Cardiac muscle cell (in vitro differentiated cells and primary cell): ENCODE data around the gene ARHGAP44. TPM values are rescaled to one million over a fixed set of nuclear protein-coding genes. Genes with fewer than 3 reads are reported as not detected.

ENCODE experiments used
- DNase-seq, 2 donors: peaks; one replicate each; pipeline versions ENCODE4 v3.0.0 to v3.0.0-alpha.2; 2010 to 2017; ENCODE audit warnings: low read depth in 1 of 2, low spot score in 1 of 2
- H3K27ac ChIP-seq: fragments of 200-600 bp; sonication (generic); 2 replicates; pipeline ENCODE4 v1.5.1; 2016
- H3K27me3 ChIP-seq: fragments of 200-600 bp; sonication (generic); 2 replicates; pipeline ENCODE4 v1.6.0; 2016; ENCODE audit warnings: control low read depth
- H3K36me3 ChIP-seq: fragments of 200-600 bp; sonication (generic); 2 replicates; pipeline ENCODE4 v1.5.1; 2016; ENCODE audit warnings: control low read depth
- H3K4me1 ChIP-seq: fragments of 200-600 bp; sonication (generic); 2 replicates; pipeline ENCODE4 v1.8.1; 2017; ENCODE audit warnings: low read depth, mild to moderate bottlenecking, mixed run types
- H3K4me3 ChIP-seq: fragments of 200-600 bp; sonication (generic); 2 replicates; pipeline ENCODE4 v1.5.1; 2016; ENCODE audit warnings: mild to moderate bottlenecking
- H3K9me3 ChIP-seq: fragments of 200-600 bp; sonication (generic); 2 replicates; pipeline ENCODE4 v1.5.1; 2017; ENCODE audit warnings: low read depth, mild to moderate bottlenecking, control low read depth
- polyA plus RNA-seq: library from polyadenylated mRNA; unstranded; fragments of >200 nt; fragmentation: Nextera tagmentation; extraction: Ambion mirVana; gene quantifications from 2 replicates; pipeline ENCODE4 v1.2.1, GENCODE V29; 2016
- total RNA-seq: library from RNA; depleted of rRNA; stranded (reverse); fragments of >200 nt; gene quantifications from 2 replicates; pipeline ENCODE4 v1.2.3, GENCODE V29; 2016
- TF ChIP-seq, protein P1 (sequence below): IDR thresholded peaks from 2 replicates; pipeline ENCODE4 v1.5.1; 2012; ENCODE audit warnings: low read depth, mild to moderate bottlenecking, low read length

The ARHGAP44 gene
- total and polyA plus RNA-seq, 2 experiments from 2014 or later, result 10.2 to 13.5 TPM

- Histone ChIP-seq H3K4me1 (no peaks in the 10 kb centered on the region), H3K27ac (no peak overlapping the region), H3K4me3 (no peak overlapping the region), H3K27me3 (no peaks in the 10 kb centered on the region), H3K9me3 (no peaks in the 10 kb centered on the region), H3K36me3 (no peaks in the 10 kb centered on the region)
- TF ChIP-seq, protein P1, sequence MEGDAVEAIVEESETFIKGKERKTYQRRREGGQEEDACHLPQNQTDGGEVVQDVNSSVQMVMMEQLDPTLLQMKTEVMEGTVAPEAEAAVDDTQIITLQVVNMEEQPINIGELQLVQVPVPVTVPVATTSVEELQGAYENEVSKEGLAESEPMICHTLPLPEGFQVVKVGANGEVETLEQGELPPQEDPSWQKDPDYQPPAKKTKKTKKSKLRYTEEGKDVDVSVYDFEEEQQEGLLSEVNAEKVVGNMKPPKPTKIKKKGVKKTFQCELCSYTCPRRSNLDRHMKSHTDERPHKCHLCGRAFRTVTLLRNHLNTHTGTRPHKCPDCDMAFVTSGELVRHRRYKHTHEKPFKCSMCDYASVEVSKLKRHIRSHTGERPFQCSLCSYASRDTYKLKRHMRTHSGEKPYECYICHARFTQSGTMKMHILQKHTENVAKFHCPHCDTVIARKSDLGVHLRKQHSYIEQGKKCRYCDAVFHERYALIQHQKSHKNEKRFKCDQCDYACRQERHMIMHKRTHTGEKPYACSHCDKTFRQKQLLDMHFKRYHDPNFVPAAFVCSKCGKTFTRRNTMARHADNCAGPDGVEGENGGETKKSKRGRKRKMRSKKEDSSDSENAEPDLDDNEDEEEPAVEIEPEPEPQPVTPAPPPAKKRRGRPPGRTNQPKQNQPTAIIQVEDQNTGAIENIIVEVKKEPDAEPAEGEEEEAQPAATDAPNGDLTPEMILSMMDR, result no peak
- DNase-seq, result no peak
These were observed 192.9 kb downstream of the ARHGAP44 start for GRCh38 chr17:12982224-12982623.

- no peak overlapping the region for H3K27ac ChIP-seq
- no peak overlapping the region for H3K4me3 ChIP-seq
- TF ChIP-seq, protein P1, result no peak
These were observed 194.9 kb downstream of the ARHGAP44 start for GRCh38 chr17:12983991-12984884.

GRCh38 chr17:12985431-12986293 lies 196.4 kb downstream of the ARHGAP44 start:
- TF ChIP-seq, protein P1, result no peak
- H3K4me1 ChIP-seq, result no peaks in the 10 kb centered on the region
- no peaks in the 10 kb centered on the region for H3K36me3 ChIP-seq

More at GRCh38 chr17:12983991-12984884, 194.9 kb downstream of the ARHGAP44 start:
- Histone ChIP-seq H3K36me3 (no peaks in the 10 kb centered on the region), H3K27me3 (no peaks in the 10 kb centered on the region), H3K9me3 (no peaks in the 10 kb centered on the region), H3K4me1 (no peaks in the 10 kb centered on the region)
- peak in 1 of 2 donors; percentile 82 for DNase-seq

DNA sequence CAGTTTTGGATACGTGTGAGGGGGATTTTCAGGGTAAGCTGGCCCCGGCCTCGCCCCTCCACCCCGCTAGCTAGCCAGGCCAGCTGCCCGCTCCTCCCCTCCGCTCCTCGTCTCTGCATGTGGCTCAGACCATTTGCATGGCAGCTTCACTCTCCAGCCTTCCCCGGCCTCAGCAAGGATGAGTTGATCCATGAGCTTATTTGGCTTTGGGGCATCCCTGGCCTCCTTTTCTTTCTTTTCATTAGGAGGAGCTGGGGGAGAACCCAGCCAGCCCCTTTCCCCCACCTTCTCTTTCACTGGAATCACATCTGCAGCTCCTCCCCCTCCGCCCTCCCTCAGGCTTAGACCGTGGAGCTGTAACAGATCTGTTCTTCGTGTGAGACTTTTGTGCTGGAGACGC lies 197.8 kb downstream of the ARHGAP44 start:
- H3K9me3 ChIP-seq, result no peaks in the 10 kb centered on the region
- peaks cover 8% of the 10 kb centered on the region for H3K36me3 ChIP-seq
- no peak for DNase-seq
- no peak overlapping the region for H3K4me3 ChIP-seq
- TF ChIP-seq, protein P1, result no peak
- H3K27ac ChIP-seq, result no peak overlapping the region
- H3K27me3 ChIP-seq, result no peaks in the 10 kb centered on the region
- H3K4me1 ChIP-seq, result no peaks in the 10 kb centered on the region

More at GRCh38 chr17:12985431-12986293, 196.4 kb downstream of the ARHGAP44 start:
- Histone ChIP-seq H3K9me3 (no peaks in the 10 kb centered on the region), H3K27me3 (no peaks in the 10 kb centered on the region), H3K27ac (no peak overlapping the region), H3K4me3 (no peak overlapping the region)
- DNase-seq, result peak; percentile 14 to 62

DNA sequence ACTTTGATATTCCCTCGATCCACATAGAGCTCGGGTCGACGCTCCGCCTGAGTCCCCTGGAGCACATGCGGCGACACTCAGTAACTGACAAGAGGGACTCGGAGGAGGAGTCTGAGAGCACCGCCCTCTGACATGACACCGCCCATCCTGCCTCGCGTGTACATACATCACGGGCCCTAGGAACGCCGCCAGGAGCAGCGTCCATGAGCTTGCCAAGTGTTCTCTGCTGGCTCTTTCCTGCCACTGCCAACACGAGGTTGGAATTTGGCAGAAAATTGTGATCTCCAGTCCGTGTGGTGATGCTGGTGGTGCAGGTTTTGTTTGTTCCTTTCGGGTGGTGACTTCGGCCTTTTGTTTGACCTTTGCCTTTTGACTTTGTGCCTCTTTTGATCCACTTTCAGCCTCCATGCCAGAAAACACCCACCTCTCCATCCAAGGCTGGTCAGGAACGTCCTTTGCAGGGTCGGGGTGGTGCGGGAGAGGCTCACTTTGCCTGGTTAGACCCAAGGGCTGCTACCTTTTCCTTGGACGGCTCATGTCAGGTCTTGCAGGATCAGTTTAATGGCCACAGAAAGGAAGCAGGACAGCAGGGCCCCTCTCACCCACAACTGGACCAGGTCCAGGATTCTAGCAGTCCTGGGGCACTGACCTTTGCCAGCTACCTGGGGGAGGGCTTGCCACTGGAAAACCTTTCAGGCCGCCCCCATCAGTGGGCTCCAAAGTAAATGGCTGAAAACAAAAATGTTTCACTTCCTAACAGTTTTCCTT lies 200.9 kb downstream of the ARHGAP44 start:
- Histone ChIP-seq H3K27me3 (no peaks in the 10 kb centered on the region), H3K9me3 (no peaks in the 10 kb centered on the region), H3K27ac (no peak overlapping the region), H3K4me1 (no peaks in the 10 kb centered on the region), H3K36me3 (peaks cover 37% of the 10 kb centered on the region), H3K4me3 (no peak overlapping the region)
- TF ChIP-seq, protein P1, result no peak
- no peak for DNase-seq
